GM18508 (cell line): Measurements from ENCODE around the gene SH2D7.

Source experiments
- ATAC-seq: cut with Tn5 transposase; IDR thresholded peaks from one replicate; pipeline ENCODE4 v1.9.1; 2021; ENCODE audit warnings: moderate number of reproducible peaks; ENCODE audit not compliant: insufficient read depth, unreplicated experiment

SH2D7 gene

DNA sequence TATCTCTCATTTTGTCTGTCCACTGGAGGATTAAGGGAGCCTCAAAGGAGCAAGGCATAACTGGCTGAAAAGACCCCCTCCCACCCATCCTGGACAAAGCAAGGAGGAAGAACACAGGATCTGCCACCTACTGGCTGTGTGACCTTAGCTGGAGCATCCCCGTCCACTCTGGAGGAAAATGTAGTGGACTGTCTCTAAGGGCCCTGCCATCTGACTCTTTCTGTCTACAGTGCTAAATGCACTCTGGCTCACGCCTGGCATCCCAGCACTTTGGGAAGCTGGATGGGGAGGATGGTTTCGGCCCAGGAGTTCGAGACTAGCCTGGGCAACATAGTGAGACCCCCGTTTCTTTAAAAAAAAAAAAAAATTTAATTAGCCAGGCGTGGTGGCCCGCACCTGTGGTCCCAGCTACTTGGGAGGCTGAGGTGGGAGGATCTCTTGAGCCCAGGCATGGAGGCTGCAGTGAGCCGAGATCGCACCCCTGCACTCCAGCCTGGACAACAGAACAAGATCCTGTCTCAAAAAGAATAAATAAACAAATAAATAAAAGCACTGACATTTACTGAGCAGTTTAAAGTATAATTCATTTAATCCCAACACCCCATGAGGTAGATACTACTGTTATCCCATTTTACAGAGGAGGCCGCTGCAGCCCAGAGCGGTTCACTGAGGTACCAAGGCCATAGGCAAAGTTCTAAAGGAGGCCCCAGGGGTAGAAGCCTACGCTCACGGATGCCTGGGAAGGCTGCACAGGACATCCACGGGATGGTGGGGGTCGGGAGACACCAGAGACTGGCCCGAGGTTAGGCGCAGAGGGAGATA lies 15.9 kb upstream of the SH2D7 start:
- no peak for ATAC-seq

DNA sequence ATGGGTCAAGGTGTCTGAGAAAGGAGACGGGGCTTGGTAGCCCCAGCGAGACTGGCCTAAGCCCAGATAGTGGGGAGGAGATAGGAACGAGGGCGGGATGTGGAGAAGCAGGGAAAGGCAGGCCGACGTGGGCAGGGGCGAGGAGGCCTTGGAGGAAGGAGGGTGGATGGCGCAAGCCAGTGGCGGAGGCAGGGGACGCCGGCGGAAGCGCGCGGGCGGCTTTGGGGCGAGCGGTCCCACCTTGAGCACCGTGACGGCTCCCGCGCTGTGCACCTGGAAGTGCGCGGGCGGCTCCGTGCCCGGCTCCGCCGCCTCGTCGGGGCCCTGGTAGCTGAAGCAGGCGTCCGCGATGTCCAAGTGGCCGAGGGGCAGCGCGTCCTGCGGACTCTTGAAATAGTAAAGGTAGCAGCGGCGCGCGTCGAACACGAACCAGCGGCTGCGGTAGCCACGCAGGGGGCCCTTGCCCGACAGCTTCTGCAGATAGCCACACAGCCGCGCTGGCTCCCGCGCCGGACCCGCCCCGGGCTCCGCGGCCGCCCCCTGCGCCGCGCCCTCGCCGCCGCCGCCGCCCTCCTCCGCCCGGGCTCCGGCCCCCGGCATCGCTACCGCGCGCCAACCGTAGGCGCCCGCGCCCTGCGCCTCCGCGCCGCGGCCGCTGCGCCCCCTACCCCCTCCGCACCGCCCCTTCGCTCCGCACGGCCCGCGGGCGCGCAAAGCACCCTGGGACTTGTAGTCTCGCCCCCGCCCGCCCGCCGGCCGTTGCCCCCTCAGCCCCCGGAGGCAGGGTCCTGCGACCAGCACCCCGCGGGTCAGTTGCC lies 15.1 kb upstream of the SH2D7 start, which contains the start of gene TBC1D2B:
Gene TBC1D2B, minus strand, starts transcription at position 659 of the 818 bp plus-strand sequence. Its CDS starts 59 bp downstream, at position 600.
- ATAC-seq, result no peak

DNA sequence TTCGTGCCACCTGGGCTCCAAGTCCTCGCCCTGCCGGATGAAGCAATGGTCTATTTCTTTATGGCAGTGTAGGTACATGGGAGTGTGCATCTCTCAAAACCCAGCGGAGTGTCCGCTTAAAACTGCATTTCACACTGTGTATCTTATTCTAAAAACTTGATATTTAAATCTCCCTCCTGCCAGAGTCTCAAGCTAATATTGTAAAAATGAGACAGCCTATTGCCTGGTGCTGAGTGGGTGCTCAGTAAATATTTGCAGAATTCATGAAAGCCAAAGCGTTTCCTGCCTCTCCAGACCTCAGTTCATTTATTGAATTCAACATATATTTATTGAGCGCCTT lies 14.5 kb upstream of the SH2D7 start:
- ATAC-seq, result no peak

DNA sequence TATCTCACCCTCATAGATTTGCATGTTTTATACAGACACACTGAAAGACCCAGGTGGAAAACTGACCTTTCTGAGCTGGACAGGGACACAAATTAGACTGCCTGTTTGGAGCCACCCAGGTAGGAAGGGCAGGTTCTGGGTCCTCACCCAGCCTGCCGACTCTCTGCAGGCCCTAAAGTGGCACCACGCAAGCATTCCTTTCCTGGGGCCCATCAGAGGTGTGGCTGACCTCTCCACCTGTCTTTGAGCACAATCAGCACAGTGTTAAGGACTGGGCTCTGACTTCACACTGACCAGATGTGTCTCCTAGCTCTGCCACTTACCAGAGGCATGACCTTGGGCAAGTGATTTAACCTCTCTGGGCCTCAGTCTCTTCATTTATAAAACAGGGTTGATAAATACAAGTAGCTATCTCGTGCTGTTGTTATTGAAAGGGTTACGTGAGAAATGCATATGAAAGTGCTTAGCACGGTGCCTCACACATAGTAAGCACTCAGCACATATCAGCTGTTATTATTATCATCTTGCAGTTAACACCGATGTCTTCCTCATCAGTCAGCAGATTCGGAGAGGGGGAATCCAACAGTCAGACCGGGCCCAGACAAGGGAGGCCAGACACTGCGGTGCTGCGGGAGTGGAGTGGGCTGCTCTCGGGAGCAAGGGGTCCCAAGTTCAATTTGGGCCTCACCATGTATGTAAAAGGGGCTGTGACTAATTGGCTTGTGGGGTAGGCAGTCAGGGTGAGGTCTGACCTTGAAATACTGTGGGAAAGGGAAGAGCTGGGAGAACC lies 12.9 kb upstream of the SH2D7 start:
- no peak for ATAC-seq

DNA sequence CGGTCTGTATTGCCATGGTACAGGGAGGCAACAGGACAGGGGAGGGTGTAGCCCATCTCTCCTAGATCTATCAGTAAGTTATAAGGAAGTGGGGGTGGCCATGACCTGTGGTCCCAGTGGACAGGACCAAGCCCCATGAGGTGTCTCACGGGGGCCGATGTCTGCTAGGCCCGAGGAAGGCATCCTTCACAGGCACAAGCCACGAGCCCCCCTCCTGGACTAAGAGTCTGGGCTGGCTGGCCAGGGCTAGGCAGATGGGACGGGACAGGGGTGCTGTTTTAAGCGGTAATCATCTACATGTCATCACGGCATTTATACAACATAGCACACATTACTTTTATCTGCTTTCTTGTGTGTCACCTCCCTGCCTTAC lies 12.3 kb upstream of the SH2D7 start:
- ATAC-seq, result no peak

DNA sequence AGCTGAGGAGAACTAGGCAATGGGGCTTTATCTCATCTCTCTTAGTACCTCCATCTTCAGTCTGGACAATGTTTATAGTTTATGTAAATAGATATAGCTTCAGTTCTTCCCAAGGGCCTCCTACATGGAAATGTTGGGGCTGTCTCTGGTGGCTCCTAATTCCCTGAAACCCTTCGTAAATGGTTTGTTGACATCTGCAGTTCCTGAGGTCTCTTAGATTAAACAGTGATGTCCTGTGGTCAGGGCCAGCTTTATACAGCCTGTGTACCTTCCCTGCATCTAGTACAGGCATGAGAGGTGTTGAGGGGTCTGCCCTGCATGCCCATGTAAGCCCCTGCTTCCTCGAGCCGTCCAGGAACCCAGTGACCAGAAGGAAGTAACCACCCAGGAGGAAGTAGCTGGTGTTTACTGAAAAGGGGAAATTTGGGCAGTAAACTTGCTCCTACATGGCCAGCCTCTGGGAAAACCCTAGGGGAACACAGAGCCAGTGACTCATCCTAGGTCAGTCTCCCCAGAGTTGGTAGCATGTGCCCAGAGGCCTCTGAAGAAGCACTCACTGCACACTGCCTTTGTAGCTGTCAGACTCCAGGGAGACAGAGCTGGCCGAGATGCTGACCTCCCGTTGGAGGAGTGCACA lies 10.1 kb upstream of the SH2D7 start:
- no peak for ATAC-seq

DNA sequence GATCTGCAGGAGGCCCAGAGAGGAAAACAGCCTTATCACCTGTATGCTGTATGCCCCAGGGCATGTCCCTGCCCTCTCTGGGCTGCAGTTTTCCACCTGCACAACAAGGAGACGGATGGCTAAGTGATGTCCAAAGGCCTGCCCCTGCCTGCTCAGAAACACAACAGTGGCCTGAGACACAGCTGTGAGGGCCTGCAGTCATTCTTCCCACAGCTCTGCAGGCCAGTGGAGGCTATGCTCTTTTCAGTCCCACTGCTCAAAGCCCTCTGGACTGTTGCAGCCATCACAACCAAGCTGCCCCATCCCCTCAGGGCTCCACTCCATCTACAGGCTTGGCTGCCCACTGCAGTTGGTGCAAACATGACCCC lies 9.6 kb upstream of the SH2D7 start:
- ATAC-seq, result no peak

DNA sequence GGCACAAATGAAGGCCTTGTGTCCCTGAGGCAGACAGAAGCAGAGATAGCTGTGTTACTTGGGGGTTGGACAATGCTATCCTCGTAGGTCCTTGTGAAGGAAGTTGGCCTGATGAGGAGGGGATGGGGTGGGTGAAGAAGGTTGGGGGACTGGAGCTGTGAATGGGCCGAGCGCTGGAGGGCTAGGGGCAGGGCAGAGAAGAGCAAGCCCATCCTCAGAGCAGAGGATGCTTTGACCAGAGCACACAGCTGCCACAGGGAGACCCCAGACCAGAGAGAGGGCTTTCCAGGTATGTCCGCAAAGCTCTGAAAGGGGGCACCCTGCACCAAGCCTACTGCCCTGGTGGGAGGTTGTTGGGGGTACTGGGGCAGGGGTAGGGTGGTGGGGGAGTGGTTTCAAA lies 9.2 kb upstream of the SH2D7 start:
- ATAC-seq, result no peak

DNA sequence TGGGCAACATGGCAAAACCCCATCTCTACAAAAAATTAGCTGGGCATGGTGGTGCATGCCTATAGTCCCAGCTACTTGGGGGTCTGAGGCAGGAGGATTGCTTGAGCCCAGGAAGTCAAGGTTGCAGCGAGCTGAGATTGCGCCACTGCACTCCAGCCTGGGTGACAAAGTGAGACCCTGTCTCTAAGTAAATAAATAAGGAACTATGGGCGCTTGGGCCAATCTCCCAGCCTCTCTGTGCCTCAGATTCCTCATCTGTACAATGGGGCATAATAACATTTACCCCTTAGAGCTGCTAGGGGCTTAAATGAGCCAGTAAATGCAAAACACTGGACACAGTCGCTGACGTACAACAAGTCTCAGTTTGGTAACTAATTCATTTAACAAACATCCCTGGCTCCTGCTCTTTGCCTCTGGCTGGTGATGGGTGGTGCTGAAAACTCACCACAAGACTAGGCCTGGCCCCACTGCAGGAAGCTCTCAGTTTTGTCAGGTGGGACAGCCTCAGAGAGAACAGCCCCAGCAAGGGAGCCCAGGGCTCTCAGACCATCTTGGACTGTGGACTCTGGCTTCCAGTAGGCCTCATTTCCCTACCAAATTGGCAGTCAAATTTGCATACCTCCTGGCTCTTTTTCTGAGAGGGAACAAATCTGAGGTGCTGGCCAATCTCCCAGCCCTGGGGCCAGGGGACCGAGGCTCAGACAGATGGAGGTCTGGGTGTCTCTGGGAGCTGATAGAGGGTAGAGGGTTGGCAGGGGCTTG lies 8.5 kb upstream of the SH2D7 start:
- no peak for ATAC-seq

DNA sequence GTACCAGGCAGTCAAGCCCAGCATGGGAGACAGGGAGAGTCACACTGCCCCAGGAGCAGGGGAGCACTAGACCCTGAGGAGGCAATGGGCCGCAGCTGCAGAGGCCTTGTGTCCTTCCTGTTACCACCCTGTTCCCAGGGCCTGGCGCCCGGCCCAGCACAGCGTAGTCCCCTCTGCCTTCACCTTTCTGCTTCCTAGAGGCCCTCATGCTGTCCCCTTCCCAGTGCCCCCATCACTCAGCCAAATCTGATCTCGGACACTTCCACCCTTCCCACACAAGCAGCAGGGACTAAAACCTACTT lies 8.0 kb upstream of the SH2D7 start:
- no peak for ATAC-seq

DNA sequence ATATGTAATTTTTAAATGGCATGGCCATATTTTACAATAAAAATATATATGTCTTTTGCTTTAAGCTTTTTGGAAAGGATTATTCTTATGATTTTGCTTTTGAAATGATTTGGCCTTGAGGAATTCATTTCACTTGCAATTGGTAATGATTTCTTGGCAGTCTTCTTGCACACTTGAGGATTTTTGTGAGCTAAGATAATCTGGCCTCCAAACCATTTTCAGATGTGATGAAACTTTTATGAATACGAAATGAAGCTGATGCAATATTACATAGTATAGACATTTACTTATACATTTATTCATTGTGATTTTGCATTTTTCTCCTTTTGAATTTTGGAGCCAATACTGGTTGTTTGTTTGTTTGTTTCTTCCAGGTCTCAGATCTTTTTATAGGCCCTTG lies 6.4 kb upstream of the SH2D7 start:
- no peak for ATAC-seq

DNA sequence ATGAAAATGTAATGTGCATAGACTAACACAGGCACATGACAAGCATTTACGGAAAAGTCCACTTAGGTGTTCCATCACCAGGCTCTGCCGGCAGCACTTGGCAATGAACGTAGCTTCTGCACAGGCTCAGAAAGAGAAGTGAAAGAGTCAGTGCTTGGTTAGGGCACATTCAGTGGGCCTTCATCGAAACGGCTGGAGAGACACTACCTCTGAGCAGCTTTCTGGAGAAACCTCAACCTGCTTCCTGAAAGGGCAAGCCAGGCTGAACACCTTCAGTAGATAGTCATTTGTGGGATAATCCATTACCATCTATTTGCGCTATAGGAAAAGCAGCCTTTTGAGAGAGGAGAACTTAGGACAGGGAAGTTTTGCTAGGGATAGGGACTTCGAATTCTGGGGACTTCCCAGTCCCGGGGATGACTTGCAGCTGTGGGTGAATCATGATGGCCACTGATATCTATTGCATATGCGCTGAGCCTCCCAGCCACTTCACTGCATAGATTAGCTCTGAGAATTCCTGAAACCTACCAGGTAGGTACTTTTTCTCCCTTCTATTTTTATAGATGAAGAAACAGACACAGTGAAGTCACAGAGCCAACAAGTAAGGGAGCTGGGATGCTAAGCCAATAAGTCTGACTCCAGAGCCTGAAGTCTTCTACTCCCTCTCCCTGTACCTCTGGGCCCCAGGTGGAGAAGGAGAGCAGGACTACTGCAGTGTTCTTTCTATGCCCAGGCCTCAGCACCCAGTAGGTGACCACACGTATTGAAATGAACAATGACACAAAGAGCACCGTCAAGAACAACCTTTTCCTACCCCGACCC lies 4.2 kb upstream of the SH2D7 start:
- ATAC-seq, result no peak

DNA sequence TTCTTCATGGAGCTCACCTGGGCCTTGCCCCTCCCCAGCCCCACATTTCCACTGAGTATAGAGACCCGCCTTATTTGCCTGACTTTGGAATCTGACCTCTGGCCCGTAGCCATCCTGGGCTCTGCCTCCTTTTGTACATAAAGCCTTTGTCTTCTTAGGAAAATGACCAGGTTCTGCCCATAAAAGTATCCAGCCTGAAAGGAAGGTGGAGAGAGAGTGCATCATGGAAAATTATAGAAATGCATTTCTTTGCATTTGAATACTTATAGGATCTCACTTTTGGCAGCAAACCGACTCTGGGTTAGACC lies 3.6 kb upstream of the SH2D7 start:
- no peak for ATAC-seq

DNA sequence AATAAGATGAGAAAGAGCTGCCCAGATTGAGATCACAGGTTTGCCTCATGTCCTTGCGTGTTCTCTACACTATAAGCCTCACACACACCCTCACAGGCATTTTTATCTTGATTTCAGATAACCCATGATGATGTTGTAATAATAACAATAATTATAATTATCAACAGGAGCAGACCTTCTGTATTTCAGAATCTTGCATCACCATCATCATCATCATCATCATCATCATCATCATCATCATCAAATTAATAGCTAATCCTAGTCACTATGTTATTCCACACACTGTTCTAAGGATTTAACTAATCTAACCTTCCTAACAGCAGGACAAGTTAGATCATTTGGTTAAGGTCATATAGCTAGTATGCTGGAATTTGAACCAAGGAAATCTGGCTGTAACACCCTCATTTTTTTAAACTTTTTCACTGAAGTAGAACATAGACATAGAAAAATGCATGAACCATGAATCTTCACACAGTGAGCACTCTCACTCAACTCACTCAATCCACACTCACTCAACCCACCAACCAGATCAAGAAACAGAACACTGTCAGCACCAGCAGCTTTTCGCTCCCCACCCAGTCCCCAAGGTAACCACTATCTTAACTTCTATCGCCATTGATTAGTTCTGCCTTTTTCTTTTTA lies 1.8 kb upstream of the SH2D7 start:
- no peak for ATAC-seq

DNA sequence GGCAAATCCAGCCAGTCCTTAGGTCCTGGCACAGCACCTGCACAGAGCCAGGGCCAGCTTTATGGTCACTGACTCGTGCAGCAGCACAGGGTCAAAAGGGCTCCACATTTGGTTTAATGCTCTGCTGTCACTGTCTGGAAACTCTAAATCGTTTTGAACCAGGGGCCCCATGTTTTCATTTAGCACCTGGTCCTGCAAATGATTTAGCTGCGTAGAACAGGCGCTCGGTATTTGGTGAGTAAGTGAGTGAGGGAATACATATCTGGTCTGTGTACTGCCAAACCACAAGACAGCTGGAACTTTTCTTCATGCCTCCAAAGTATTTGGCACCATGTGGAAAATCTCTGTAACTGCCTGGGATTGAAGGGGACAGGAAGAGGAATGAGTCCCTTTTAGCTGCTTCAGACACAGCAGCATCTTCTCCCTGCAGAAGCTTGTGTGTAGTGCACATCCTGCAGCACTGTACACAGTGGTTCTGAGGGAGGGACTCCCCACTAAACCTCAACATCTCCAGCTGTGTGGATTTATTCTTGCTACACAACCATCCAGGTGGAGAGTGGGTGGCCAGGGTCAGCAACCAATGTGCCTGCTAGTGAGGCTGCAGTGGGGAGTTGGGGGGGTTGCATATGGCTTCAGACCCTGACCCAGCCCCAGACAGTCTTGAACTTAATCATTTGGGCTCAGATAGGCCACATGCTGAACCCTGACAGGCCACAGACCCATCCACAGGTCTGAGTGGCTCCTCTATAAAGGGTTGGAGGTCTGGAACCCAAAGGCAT lies 1.1 kb downstream of the SH2D7 start:
- no peak for ATAC-seq

DNA sequence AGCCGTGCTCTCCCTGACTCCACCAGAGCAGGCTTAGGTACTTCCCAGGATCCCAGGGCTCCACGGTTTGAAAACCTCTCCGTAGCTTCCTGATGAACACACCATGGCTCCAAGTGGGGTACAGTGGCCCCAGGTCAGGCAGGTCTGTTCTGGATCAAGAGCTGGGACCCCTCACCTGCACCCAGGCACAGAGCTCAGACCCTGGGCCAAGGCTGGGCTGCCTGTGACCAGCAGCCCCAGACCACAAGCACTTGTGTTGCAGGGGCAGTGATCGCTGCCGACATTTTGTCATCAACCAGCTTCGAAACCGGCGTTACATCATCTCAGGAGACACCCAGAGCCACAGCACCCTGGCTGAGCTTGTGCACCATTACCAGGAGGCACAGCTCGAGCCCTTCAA lies 5.3 kb downstream of the SH2D7 start:
- ATAC-seq, result no peak

DNA sequence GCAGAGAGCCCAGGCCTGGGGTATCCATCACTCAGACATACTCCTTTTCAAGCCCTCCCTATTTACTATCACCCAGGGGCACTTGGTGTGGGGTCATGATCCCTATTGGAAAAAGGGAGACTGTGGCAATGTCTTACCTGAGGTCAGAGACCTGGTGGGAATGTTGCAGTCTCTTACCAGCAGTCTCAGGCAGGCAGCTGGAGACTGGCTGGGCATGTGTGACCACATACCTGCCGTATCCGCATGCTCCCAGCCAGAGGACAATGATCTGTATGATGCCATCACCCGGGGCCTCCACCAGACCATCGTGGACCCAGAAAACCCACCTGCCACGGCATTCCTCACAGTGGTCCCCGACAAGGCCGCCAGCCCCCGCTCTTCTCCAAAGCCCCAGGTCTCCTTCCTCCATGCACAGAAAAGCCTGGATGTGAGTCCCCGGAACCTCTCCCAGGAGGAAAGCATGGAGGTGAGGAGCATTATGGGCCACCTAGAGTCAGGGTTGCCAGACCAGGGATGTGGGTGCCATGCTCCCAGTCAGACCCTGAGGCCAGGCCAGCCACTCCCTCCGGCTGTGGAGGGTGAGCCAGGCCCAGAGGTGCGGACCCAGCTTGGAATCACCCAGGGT lies 5.9 kb downstream of the SH2D7 start:
- no peak for ATAC-seq

DNA sequence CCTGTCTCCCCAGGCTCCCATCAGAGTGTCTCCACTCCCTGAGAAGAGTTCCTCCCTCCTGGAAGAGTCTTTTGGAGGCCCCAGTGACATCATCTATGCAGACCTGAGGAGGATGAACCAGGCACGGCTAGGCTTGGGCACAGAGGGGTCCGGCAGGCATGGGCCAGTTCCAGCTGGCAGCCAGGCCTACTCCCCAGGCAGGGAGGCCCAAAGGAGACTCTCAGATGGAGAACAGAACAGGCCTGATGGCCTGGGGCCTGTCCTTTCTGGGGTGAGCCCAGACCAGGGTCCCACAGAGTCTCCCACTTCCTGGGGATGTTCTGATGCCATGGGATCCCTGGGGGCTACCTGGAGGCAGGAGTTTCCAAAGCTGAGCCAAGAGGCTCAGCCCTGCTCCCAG lies 8.5 kb downstream of the SH2D7 start:
- no peak for ATAC-seq
